BLaER1 (cell line): ENCODE data around the gene HOXB9.

Source experiments
- H3K27ac ChIP-seq: shearing (Covaris generic); formaldehyde crosslinking; 2 replicates; pipeline ENCODE4 v1.8.1; 2022
- H3K27me3 ChIP-seq: shearing (Covaris generic); formaldehyde crosslinking; 2 replicates; pipeline ENCODE4 v1.8.1; 2022
- H3K36me3 ChIP-seq: shearing (Covaris generic); formaldehyde crosslinking; 2 replicates; pipeline ENCODE4 v1.8.1; 2022
- H3K4me1 ChIP-seq: shearing (Covaris generic); formaldehyde crosslinking; 2 replicates; pipeline ENCODE4 v1.8.1; 2022
- H3K4me2 ChIP-seq: shearing (Covaris generic); formaldehyde crosslinking; 2 replicates; pipeline ENCODE4 v1.8.1; 2022
- H3K4me3 ChIP-seq: shearing (Covaris generic); formaldehyde crosslinking; 2 replicates; pipeline ENCODE4 v1.8.1; 2022
- H3K9ac ChIP-seq: shearing (Covaris generic); formaldehyde crosslinking; 2 replicates; pipeline ENCODE4 v1.8.1; 2022
- H3K9me3 ChIP-seq: shearing (Covaris generic); formaldehyde crosslinking; 2 replicates; pipeline ENCODE4 v1.8.1; 2022
- H4K20me1 ChIP-seq: shearing (Covaris generic); formaldehyde crosslinking; 2 replicates; pipeline ENCODE4 v1.8.1; 2022
- Cebpa-rat ChIP-seq: shearing (Covaris generic); IDR thresholded peaks from 2 replicates; pipeline ENCODE4 v1.8.1; 2022

The HOXB9 gene

DNA sequence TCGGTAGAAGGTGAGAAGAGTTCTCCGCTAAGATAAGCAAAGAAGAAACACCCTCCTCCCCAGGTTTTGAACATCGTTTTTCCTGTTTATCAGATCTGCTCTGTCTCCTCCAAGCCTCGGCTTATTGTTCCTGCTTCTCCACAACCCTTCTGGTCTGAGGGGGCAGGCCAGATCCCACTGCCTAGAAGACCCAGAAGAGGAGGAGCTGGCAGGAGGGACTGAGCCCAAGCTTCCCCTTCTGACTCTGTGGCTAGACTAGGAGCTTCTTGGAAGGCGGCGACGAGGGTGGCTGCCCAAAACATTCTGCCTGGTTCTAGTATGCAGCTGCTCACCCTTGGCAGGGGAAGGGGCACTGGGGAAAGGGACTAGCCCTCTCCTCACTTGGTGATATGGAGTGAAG is 27.4 kb downstream of the HOXB9 start:
- peaks cover 9% of the 10 kb centered on the region for H3K9me3 ChIP-seq
- no peak overlapping the region for H3K27ac ChIP-seq
- H3K27me3 ChIP-seq, result peaks cover 100% of the 10 kb centered on the region
- no peak overlapping the region for H3K9ac ChIP-seq
- no peak overlapping the region for H3K4me2 ChIP-seq
- peaks cover 98% of the 10 kb centered on the region for H4K20me1 ChIP-seq
- no peak overlapping the region for H3K4me3 ChIP-seq
- TF ChIP-seq Cebpa-rat, result no peak
- H3K4me1 ChIP-seq, result no peaks in the 10 kb centered on the region
- H3K36me3 ChIP-seq, result no peaks in the 10 kb centered on the region

DNA sequence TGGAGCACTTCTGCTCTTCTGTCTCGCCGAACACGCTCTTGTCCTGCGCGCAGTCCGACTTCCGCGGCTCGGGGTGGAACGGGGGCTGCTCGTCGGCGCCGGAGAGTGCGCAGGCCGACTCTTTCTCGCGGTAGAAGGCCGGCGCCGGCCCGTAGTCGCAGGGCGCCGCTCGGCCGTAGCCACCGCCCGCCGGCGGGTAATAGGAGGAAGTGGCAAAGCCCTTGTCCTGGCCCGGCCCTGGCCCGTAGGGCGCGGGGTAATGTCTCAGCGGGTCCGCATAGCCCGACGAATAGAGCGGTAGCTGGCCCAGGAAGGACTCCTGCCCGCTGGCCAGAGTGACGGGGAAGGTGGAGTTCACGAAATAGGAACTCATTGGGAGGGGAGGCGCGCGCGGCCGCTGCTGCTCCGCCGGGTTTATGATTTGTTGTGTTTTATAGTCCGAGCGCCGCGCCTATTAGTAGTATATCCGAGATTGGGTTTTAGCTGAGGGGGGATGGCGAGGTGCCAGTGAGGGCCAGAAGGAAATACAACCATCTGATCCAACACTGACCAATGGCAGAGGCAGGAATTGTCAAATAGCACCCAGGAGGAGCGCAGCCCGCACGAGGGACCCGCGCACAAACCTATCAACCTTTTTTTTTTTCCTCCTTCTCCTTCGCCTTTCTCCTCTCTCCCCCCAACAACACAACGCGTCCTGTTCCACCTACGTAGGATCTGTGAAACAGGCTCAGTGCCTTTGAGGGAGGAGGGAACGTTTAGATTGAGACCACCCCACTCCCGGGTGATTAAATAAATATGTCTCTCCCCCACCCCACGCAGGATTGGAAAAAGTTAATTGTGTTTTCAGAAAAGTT is 28.2 kb downstream of the HOXB9 start:
- H3K9ac ChIP-seq, result no peak overlapping the region
- peaks cover 9% of the 10 kb centered on the region for H3K9me3 ChIP-seq
- H3K36me3 ChIP-seq, result no peaks in the 10 kb centered on the region
- H3K4me1 ChIP-seq, result no peaks in the 10 kb centered on the region
- TF ChIP-seq Cebpa-rat, result no peak
- no peak overlapping the region for H3K27ac ChIP-seq
- H3K4me2 ChIP-seq, result no peak overlapping the region
- no peak overlapping the region for H3K4me3 ChIP-seq
- peaks cover 96% of the 10 kb centered on the region for H4K20me1 ChIP-seq
- peaks cover 100% of the 10 kb centered on the region for H3K27me3 ChIP-seq

GRCh38 chr17:48597528-48597777 is 28.7 kb downstream of the HOXB9 start:
- Histone ChIP-seq H3K27me3 (peaks cover 100% of the 10 kb centered on the region), H3K36me3 (no peaks in the 10 kb centered on the region), H3K9ac (no peak overlapping the region), H3K4me2 (no peak overlapping the region), H3K4me3 (no peak overlapping the region), H4K20me1 (peaks cover 96% of the 10 kb centered on the region), H3K27ac (no peak overlapping the region), H3K9me3 (peaks cover 9% of the 10 kb centered on the region), H3K4me1 (no peaks in the 10 kb centered on the region)
- TF ChIP-seq Cebpa-rat, result no peak

- H3K9ac ChIP-seq, result no peak overlapping the region
- no peaks in the 10 kb centered on the region for H3K36me3 ChIP-seq
- H3K27me3 ChIP-seq, result peaks cover 100% of the 10 kb centered on the region
- peaks cover 9% of the 10 kb centered on the region for H3K9me3 ChIP-seq
- peaks cover 97% of the 10 kb centered on the region for H4K20me1 ChIP-seq
- H3K27ac ChIP-seq, result no peak overlapping the region
- H3K4me3 ChIP-seq, result no peak overlapping the region
- TF ChIP-seq Cebpa-rat, result no peak
- H3K4me1 ChIP-seq, result no peaks in the 10 kb centered on the region
- H3K4me2 ChIP-seq, result no peak overlapping the region
Measured at GRCh38 chr17:48596735-48597527, 29.2 kb downstream of the HOXB9 start.

DNA sequence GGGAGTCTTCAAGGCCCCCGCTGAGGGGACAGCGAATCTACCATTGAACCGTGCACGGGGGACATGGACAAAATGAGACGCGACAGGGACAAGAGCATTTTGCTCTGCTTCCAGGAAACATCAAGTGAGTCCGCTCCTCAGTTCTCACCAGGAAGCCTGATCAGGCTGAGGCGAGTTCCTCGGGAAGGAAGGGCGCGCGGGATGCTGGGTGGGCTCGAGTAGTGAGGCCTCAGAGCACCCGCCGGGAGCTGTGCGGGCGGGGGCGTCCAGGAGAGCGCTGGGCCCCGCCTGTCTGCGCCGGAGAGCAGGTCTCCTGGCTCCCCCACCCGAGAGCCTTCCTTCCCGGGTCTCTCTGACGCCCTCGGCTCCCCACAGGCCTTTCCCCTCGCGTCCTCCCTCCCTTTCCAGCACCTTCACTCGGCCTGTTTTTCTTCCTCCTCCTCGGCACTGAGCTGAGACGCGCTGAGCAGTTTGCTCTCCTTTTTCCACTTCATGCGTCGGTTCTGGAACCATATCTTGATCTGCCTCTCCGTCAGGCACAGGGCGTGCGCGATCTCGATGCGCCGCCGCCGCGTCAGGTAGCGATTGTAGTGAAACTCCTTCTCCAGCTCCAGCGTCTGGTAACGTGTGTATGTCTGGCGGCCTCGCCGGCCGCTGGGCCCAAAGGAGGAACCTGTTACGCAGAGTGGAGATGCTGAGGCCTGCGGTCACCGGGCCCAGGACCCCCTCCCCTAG is 30.0 kb downstream of the HOXB9 start:
- H3K27ac ChIP-seq, result no peak overlapping the region
- no peak overlapping the region for H3K9ac ChIP-seq
- no peak overlapping the region for H3K4me2 ChIP-seq
- H3K4me1 ChIP-seq, result no peaks in the 10 kb centered on the region
- peaks cover 97% of the 10 kb centered on the region for H4K20me1 ChIP-seq
- H3K36me3 ChIP-seq, result no peaks in the 10 kb centered on the region
- peaks cover 9% of the 10 kb centered on the region for H3K9me3 ChIP-seq
- H3K27me3 ChIP-seq, result peaks cover 100% of the 10 kb centered on the region
- TF ChIP-seq Cebpa-rat, result no peak
- H3K4me3 ChIP-seq, result no peak overlapping the region

GRCh38 chr17:48595278-48595999 is 30.7 kb downstream of the HOXB9 start:
- Histone ChIP-seq H4K20me1 (peaks cover 97% of the 10 kb centered on the region), H3K9me3 (peaks cover 9% of the 10 kb centered on the region), H3K9ac (no peak overlapping the region), H3K4me3 (no peak overlapping the region), H3K4me2 (no peak overlapping the region), H3K4me1 (no peaks in the 10 kb centered on the region), H3K27me3 (peaks cover 100% of the 10 kb centered on the region), H3K27ac (no peak overlapping the region), H3K36me3 (no peaks in the 10 kb centered on the region)
- TF ChIP-seq Cebpa-rat, result no peak

DNA sequence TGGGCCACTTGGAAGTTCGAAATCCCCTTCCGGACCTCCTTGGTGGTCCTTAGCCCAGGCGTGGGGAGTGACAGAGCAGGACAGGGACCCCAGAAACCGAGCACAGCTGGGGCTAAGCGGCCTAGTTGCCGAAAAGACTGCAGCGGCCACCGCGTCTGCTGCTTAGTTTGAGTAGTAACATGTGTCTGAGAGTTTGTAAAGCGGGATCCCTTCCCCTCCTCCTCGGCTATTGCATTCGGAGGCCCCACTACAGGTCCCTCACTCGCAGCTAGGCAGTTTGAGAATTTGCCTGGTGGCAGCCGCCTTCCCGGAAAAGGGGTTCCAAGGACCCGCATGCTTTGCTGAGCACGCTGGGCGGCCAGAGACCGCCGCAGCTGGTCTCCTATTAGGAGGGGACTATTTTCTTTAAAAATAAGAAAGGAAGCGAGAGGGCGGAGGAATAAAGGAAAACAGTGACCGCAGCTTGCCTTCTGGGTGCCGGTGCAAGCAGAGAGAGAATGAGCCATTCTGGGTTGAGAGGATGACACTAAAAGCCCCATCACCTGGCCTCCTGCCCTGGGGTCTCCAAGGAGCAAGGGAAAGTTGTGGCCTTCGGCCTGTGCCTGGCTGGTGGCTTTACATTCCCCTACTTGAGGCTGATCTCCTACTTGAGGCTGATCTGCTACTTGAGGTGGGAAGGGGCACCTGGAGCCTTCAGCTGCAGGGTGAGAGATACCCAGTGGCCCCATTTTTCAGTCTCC is 31.4 kb downstream of the HOXB9 start:
- Histone ChIP-seq H3K9me3 (peaks cover 9% of the 10 kb centered on the region), H3K4me3 (no peak overlapping the region), H3K4me1 (no peaks in the 10 kb centered on the region), H3K27me3 (peaks cover 100% of the 10 kb centered on the region), H3K4me2 (no peak overlapping the region), H3K36me3 (no peaks in the 10 kb centered on the region), H3K9ac (no peak overlapping the region), H3K27ac (no peak overlapping the region), H4K20me1 (peaks cover 97% of the 10 kb centered on the region)
- TF ChIP-seq Cebpa-rat, result no peak

DNA sequence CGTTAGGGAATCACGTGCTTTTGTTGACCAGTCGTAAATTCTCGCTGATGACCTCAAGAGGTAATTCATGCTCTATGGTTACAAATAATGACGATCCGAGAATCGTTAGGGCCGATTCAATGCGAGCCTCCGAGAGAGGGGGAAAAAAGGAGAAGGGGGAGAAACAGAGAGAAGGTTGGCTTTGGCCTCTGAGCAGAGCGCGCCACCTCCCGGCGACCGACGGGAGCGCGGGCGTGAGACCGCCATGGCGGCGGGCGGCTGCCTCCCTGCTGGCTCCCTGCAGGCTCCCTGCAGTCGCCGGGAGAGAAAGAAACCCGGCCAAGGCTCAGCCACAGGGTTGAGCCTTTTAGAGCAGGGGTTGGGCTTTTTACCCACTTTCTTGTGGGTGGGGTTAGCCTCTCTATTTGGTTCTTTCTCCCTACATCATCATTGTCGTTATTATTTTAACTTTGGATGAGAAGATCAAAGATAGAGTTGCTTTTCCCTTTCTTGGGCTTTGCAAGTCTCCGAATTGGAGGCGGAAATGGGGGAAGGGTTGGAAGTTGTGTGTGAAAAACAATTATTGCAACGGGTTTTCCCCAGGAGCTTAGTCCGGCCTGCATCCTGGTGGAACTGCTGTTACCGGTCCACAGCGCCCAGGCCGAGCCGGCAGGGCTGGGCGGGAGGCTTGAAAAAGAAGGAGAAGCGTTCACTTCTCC is 32.2 kb downstream of the HOXB9 start:
- Histone ChIP-seq H3K4me2 (no peak overlapping the region), H3K27ac (no peak overlapping the region), H4K20me1 (peaks cover 97% of the 10 kb centered on the region), H3K4me3 (no peak overlapping the region), H3K9ac (no peak overlapping the region), H3K36me3 (no peaks in the 10 kb centered on the region), H3K4me1 (no peaks in the 10 kb centered on the region), H3K9me3 (peaks cover 9% of the 10 kb centered on the region), H3K27me3 (peaks cover 100% of the 10 kb centered on the region)
- no peak for TF ChIP-seq Cebpa-rat
